ENCODE measurements around the gene SPG21.

SPG21 gene

DNA sequence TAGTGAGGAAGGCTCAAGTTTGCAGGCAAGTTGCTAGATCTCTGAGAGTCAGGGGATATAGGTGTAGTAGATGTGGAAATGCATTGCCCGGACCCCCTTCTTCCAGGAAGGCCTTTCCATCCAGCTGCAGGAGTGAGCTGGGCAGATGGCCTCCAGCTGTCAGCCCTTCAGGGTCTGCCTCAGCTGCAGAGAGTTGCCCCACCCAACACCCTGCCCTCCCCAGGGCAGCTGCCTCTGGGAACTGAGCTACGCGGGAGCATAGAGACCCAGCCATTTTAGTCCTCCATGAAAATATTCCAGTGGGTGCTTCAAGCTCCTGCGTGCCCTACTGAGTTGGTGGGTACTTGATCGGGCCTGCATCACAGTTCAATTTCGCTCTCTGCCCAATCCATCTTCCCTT, 29.6 kb downstream of the SPG21 start:
- no peak overlapping the region for H2BK5ac ChIP-seq (ENCODE audit: low read length)
- DNase-seq (ENCODE audit: low spot score): no peak
- H2AK5ac ChIP-seq (ENCODE audit: low read depth, low read length): no peak overlapping the region
- no peak overlapping the region for H3K14ac ChIP-seq (ENCODE audit: low read length)
- H3K36me3 ChIP-seq (replicated peaks in 1 of 2; ENCODE audit: control insufficient read depth in 2 of 2, insufficient read depth in 2 of 2, low read length in 2 of 2): peaks cover 35 to 95% of the 10 kb centered on the region in 2 donors
- H3K4me3 ChIP-seq (ENCODE audit: low read length in 2 of 2): no peak overlapping the region
- no peak overlapping the region for H4K8ac ChIP-seq (ENCODE audit: low read depth, low read length)
- H4K91ac ChIP-seq (ENCODE audit: low read depth, low read length, poor library complexity): no peak overlapping the region
- H3K4me2 ChIP-seq (ENCODE audit: insufficient read depth, low read length, poor library complexity, severe bottlenecking): no peak overlapping the region
- no peak overlapping the region for H2BK15ac ChIP-seq (ENCODE audit: low read length)
- no peak overlapping the region for H3K27ac ChIP-seq (replicated peaks; ENCODE audit: low read length)
- H2BK12ac ChIP-seq (ENCODE audit: low read length): no peak overlapping the region
- no peak overlapping the region for H3K9ac ChIP-seq (ENCODE audit: low read depth, low read length, poor library complexity)
- H3K4me1 ChIP-seq (ENCODE audit: control insufficient read depth in 2 of 2, insufficient read depth in 1 of 2, low read depth in 1 of 2, low read length in 2 of 2): no peaks in the 10 kb centered on the region
- no peak overlapping the region for H3K4ac ChIP-seq (ENCODE audit: low read length)
- H3K27me3 ChIP-seq (ENCODE audit: control insufficient read depth in 3 of 3, insufficient read depth in 3 of 3, low read depth in 1 of 3, low read length in 3 of 3): no peaks in the 10 kb centered on the region
- H2AFZ ChIP-seq (ENCODE audit: low read length): no peak overlapping the region
- H2BK120ac ChIP-seq (ENCODE audit: low read depth, low read length): no peak overlapping the region
- H3K18ac ChIP-seq (ENCODE audit: low read length): no peak overlapping the region
- H3K9me3 ChIP-seq (replicated peaks in 1 of 2; ENCODE audit: control insufficient read depth in 2 of 2, insufficient read depth in 1 of 2, low read depth in 1 of 2, low read length in 2 of 2): peaks cover 2 to 4% of the 10 kb centered on the region in 2 donors
- no peak overlapping the region for H3K23ac ChIP-seq (ENCODE audit: low read depth, low read length, poor library complexity)
- H3K79me1 ChIP-seq (ENCODE audit: low read depth, low read length): no peaks in the 10 kb centered on the region
- no CpG with 5 or more reads among the region's 6 CpGs for WGBS, 2 donors (ENCODE audit: extremely low coverage in 2 of 2, insufficient read length in 2 of 2, insufficient replicate concordance in 1 of 2)

DNA sequence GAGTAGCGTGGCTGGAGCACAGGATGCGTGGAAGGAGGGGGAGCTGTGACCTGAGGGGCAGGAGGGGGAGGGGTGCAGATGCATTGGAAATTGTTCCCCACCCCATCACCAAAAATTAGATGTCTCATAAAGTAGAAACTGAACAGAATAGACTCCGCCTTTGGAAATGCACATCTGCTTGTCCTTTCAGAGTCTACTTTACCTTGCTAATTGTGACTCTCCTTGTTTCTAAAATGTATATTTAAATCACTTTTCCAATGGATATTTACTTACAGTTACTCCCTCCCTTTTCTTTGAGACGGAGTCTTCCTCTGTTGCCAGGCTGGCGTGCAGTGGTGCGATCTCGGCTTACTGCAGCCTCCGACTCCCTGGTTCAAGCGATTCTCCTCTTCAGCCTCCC, 30.6 kb downstream of the SPG21 start:
- DNase-seq (ENCODE audit: low spot score): no peak
- Histone ChIP-seq H2BK5ac (ENCODE audit: low read length) (no peak overlapping the region), H3K36me3 (replicated peaks in 1 of 2; ENCODE audit: control insufficient read depth in 2 of 2, insufficient read depth in 2 of 2, low read length in 2 of 2) (peaks cover 29 to 86% of the 10 kb centered on the region in 2 donors), H3K23ac (ENCODE audit: low read depth, low read length, poor library complexity) (no peak overlapping the region), H3K9me3 (replicated peaks in 1 of 2; ENCODE audit: control insufficient read depth in 2 of 2, insufficient read depth in 1 of 2, low read depth in 1 of 2, low read length in 2 of 2) (peaks cover 2 to 5% of the 10 kb centered on the region in 2 donors), H3K4me1 (ENCODE audit: control insufficient read depth in 2 of 2, insufficient read depth in 1 of 2, low read depth in 1 of 2, low read length in 2 of 2) (no peaks in the 10 kb centered on the region), H3K4me3 (ENCODE audit: low read length in 2 of 2) (no peak overlapping the region), H3K27ac (replicated peaks; ENCODE audit: low read length) (no peak overlapping the region), H2AFZ (ENCODE audit: low read length) (no peak overlapping the region), H4K8ac (ENCODE audit: low read depth, low read length) (no peak overlapping the region), H4K91ac (ENCODE audit: low read depth, low read length, poor library complexity) (no peak overlapping the region), H2BK120ac (ENCODE audit: low read depth, low read length) (no peak overlapping the region), H3K27me3 (ENCODE audit: control insufficient read depth in 3 of 3, insufficient read depth in 3 of 3, low read depth in 1 of 3, low read length in 3 of 3) (no peaks in the 10 kb centered on the region), H3K4ac (ENCODE audit: low read length) (no peak overlapping the region), H3K4me2 (ENCODE audit: insufficient read depth, low read length, poor library complexity, severe bottlenecking) (no peak overlapping the region), H3K9ac (ENCODE audit: low read depth, low read length, poor library complexity) (no peak overlapping the region), H2AK5ac (ENCODE audit: low read depth, low read length) (no peak overlapping the region), H2BK12ac (ENCODE audit: low read length) (no peak overlapping the region), H3K18ac (ENCODE audit: low read length) (no peak overlapping the region), H3K79me1 (ENCODE audit: low read depth, low read length) (no peaks in the 10 kb centered on the region), H3K14ac (ENCODE audit: low read length) (no peak overlapping the region), H2BK15ac (ENCODE audit: low read length) (no peak overlapping the region)
- WGBS, 2 donors (ENCODE audit: extremely low coverage in 2 of 2, insufficient read length in 2 of 2, insufficient replicate concordance in 1 of 2): no CpG with 5 or more reads among the region's 9 CpGs

DNA sequence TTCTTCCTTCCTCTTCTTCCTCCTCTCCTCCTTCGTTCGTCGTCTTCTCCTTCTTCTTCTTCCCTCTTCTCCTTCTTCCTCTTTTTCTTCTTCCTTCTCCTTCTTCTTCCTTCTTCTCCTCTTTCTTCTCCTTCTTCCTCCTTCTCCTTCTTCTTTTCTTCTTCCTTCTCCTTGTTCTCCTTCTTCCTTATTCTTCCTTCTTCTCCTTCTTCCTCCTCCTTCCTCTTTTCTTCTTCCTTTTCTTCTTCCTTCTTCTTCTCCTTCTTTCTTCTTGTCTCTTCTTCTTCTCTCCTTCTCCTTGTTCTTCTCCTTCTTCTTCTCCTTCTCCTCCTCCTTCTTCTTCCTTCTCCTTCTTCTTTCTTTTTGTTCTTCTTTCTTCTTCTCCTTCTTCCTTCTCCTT, 35.3 kb downstream of the SPG21 start:
- Histone ChIP-seq H3K27me3 (ENCODE audit: control insufficient read depth in 3 of 3, insufficient read depth in 3 of 3, low read depth in 1 of 3, low read length in 3 of 3) (no peaks in the 10 kb centered on the region), H3K9ac (ENCODE audit: low read depth, low read length, poor library complexity) (no peak overlapping the region), H2BK15ac (ENCODE audit: low read length) (no peak overlapping the region), H4K8ac (ENCODE audit: low read depth, low read length) (no peak overlapping the region), H3K4me3 (ENCODE audit: low read length in 2 of 2) (no peak overlapping the region), H3K9me3 (replicated peaks in 1 of 2; ENCODE audit: control insufficient read depth in 2 of 2, insufficient read depth in 1 of 2, low read depth in 1 of 2, low read length in 2 of 2) (peaks cover 2 to 5% of the 10 kb centered on the region in 2 donors), H2BK5ac (ENCODE audit: low read length) (no peak overlapping the region), H3K27ac (replicated peaks; ENCODE audit: low read length) (no peak overlapping the region), H3K23ac (ENCODE audit: low read depth, low read length, poor library complexity) (no peak overlapping the region), H3K4ac (ENCODE audit: low read length) (no peak overlapping the region), H2BK120ac (ENCODE audit: low read depth, low read length) (no peak overlapping the region), H3K14ac (ENCODE audit: low read length) (no peak overlapping the region), H3K4me1 (ENCODE audit: control insufficient read depth in 2 of 2, insufficient read depth in 1 of 2, low read depth in 1 of 2, low read length in 2 of 2) (no peaks in the 10 kb centered on the region), H3K4me2 (ENCODE audit: insufficient read depth, low read length, poor library complexity, severe bottlenecking) (no peak overlapping the region), H3K18ac (ENCODE audit: low read length) (no peak overlapping the region), H3K79me1 (ENCODE audit: low read depth, low read length) (no peaks in the 10 kb centered on the region), H3K36me3 (replicated peaks in 1 of 2; ENCODE audit: control insufficient read depth in 2 of 2, insufficient read depth in 2 of 2, low read length in 2 of 2) (peaks cover 11 to 39% of the 10 kb centered on the region in 2 donors), H2AFZ (ENCODE audit: low read length) (no peak overlapping the region), H2BK12ac (ENCODE audit: low read length) (no peak overlapping the region), H4K91ac (ENCODE audit: low read depth, low read length, poor library complexity) (no peak overlapping the region), H2AK5ac (ENCODE audit: low read depth, low read length) (no peak overlapping the region)
- no peak for DNase-seq (ENCODE audit: low spot score)
- no CpG with 5 or more reads among the region's 3 CpGs for WGBS, 2 donors (ENCODE audit: extremely low coverage in 2 of 2, insufficient read length in 2 of 2, insufficient replicate concordance in 1 of 2)

DNA sequence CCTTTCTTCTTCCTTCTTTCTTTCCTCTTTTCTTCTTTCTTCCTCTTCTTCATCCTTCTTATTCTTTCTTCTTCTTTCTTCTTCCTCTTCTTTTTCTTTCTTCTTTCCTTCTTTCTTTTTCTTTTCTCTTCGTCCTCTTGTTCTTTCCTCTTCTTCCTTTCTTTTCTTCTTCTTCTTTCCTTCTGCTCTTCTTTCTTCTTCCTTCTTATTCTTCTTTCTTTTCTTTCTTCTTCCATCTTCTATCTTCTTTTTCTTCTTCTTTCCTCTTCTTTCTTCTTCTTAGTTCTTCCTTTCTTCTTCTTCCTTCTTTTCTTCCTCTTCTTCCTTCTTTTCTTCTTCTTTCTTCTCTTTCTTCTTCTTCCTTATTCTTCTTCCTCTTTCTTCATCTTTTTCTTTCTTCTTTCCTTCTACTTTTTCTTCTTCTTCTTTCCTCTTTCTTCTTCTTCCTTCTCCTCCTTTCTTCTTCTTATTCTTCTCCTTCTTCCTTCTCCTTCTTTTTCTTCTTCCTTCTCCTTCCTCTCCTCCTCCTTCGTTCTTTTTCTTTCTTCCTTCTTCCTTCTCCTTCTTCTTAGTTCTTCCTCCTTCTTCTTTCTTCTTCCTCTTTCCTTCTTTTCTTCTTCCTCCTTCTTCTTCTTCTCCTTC, 37.8 kb downstream of the SPG21 start:
- WGBS, 2 donors (ENCODE audit: extremely low coverage in 2 of 2, insufficient read length in 2 of 2, insufficient replicate concordance in 1 of 2): no CpG with 5 or more reads among the region's 2 CpGs
- no peak overlapping the region for H3K4me2 ChIP-seq (ENCODE audit: insufficient read depth, low read length, poor library complexity, severe bottlenecking)
- H3K79me1 ChIP-seq (ENCODE audit: low read depth, low read length): no peaks in the 10 kb centered on the region
- H2BK12ac ChIP-seq (ENCODE audit: low read length): no peak overlapping the region
- no peak overlapping the region for H2BK15ac ChIP-seq (ENCODE audit: low read length)
- no peak overlapping the region for H4K8ac ChIP-seq (ENCODE audit: low read depth, low read length)
- no peaks in the 10 kb centered on the region for H3K27me3 ChIP-seq (ENCODE audit: control insufficient read depth in 3 of 3, insufficient read depth in 3 of 3, low read depth in 1 of 3, low read length in 3 of 3)
- H2AK5ac ChIP-seq (ENCODE audit: low read depth, low read length): no peak overlapping the region
- no peak overlapping the region for H3K18ac ChIP-seq (ENCODE audit: low read length)
- H3K36me3 ChIP-seq (replicated peaks in 1 of 2; ENCODE audit: control insufficient read depth in 2 of 2, insufficient read depth in 2 of 2, low read length in 2 of 2): peaks cover 5 to 16% of the 10 kb centered on the region in 2 donors
- no peak overlapping the region for H3K9ac ChIP-seq (ENCODE audit: low read depth, low read length, poor library complexity)
- no peaks in the 10 kb centered on the region for H3K4me1 ChIP-seq (ENCODE audit: control insufficient read depth in 2 of 2, insufficient read depth in 1 of 2, low read depth in 1 of 2, low read length in 2 of 2)
- peaks cover 2 to 5% of the 10 kb centered on the region in 2 donors for H3K9me3 ChIP-seq (replicated peaks in 1 of 2; ENCODE audit: control insufficient read depth in 2 of 2, insufficient read depth in 1 of 2, low read depth in 1 of 2, low read length in 2 of 2)
- no peak overlapping the region for H3K4me3 ChIP-seq (ENCODE audit: low read length in 2 of 2)
- no peak overlapping the region for H2AFZ ChIP-seq (ENCODE audit: low read length)
- H2BK120ac ChIP-seq (ENCODE audit: low read depth, low read length): no peak overlapping the region
- DNase-seq (ENCODE audit: low spot score): no peak
- H3K14ac ChIP-seq (ENCODE audit: low read length): no peak overlapping the region
- H2BK5ac ChIP-seq (ENCODE audit: low read length): no peak overlapping the region
- H3K27ac ChIP-seq (replicated peaks; ENCODE audit: low read length): no peak overlapping the region
- H4K91ac ChIP-seq (ENCODE audit: low read depth, low read length, poor library complexity): no peak overlapping the region
- H3K4ac ChIP-seq (ENCODE audit: low read length): no peak overlapping the region
- no peak overlapping the region for H3K23ac ChIP-seq (ENCODE audit: low read depth, low read length, poor library complexity)
